HG03159 (cell line): ENCODE results near the gene S100PBP.

ENCODE experiments used
- ATAC-seq: cut with Tn5 transposase; IDR thresholded peaks from one replicate; pipeline ENCODE4 v1.9.1; 2021; ENCODE audit warnings: mild to moderate bottlenecking, moderate library complexity; ENCODE audit not compliant: unreplicated experiment

Gene S100PBP

DNA sequence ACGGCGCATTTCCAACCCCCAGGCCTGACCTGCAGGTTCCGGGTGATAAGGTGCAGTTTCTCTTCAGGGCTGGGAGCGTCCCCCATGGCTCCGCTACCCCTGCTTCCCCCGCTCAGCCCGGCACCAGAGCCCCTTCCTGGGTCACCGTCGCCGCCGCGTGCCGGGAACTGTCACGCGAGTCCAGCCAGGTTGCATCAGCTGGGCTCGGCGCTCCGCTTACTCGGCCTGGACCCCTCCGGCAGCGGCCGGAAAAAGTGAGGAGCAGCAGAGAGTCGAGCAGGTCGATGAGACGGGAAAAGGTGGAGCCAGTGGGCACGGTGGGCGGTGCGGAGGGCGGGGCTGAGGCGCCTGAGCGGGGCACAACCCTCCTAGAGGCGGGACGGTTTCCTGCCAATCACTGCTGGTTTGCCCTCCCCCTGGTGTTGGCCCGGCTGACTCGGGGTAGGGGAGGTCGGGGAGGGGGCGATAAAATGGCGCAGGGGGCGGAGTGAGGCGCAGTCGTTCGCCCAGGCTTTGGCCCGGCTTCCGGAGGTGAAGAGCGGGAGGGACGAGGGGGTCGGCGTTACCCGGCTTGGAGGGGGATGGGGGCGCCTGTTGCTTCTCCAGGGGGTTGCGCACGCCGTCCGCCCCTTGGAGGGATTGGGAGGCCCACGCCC, at the start of gene S100PBP, which contains the start of gene YARS1:
Gene S100PBP, plus strand, starts transcription at position 495 of the 656 bp plus-strand sequence. CDS start 8,447 bp downstream, outside the sequence.
Gene YARS1, minus strand, starts transcription at position 200 of the 656 bp plus-strand sequence. Its CDS starts 114 bp downstream, at position 86.
- ATAC-seq, result peak; percentile 81

GRCh38 chr1:32768110-32768850, 49.2 kb upstream of the S100PBP start:
- no peak for ATAC-seq

DNA sequence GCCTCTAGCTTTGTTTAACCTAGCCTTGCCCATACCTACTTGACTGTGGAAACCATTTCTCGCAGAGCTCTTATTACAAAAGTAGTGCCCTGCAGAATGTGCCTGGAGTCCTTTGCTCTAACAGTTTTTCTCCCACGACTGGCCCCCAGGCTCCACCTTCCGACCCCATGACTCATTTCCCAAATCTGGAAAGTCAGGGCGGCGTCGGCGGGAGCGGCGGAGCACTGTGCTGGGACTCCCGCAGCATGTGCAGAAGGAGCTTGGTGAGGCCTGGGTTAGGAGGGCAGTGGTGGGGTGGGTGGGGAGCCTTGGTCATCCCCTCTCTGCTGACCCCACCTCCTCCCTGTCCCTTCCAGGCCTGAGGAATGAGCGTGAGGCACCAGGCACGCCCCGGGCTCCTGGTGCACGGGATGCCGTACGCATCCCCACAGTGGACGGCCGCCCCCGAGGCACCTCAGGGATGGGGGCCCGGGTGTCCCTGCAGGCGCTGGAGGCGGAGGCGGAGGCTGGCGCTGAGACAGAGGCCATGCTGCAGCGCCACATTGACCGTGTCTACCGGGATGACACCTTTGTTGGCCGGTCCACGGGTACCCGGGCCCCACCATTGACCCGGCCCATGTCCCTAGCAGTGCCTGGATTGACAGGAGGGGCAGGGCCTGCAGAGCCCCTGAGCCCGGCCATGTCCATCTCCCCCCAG, 47.8 kb upstream of the S100PBP start:
- ATAC-seq, result no peak

DNA sequence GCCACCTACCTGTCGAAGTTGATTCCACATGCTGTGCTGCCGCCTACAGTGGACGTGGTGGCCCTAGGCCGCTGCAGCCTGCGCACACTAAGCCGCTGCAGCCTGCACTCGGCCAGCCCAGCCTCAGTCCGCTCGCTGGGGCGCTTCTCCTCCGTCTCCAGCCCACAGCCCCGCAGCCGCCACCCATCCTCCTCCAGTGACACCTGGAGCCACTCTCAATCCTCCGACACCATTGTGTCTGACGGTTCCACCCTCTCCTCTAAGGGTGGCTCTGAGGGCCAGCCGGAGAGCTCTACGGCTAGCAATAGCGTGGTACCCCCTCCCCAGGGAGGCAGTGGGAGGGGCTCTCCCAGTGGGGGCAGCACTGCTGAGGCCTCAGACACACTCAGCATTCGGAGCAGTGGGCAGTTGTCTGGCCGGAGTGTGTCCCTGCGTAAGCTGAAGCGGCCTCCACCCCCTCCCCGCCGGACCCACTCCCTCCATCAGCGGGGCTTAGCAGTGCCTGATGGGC, 47.2 kb upstream of the S100PBP start:
- ATAC-seq, result no peak

DNA sequence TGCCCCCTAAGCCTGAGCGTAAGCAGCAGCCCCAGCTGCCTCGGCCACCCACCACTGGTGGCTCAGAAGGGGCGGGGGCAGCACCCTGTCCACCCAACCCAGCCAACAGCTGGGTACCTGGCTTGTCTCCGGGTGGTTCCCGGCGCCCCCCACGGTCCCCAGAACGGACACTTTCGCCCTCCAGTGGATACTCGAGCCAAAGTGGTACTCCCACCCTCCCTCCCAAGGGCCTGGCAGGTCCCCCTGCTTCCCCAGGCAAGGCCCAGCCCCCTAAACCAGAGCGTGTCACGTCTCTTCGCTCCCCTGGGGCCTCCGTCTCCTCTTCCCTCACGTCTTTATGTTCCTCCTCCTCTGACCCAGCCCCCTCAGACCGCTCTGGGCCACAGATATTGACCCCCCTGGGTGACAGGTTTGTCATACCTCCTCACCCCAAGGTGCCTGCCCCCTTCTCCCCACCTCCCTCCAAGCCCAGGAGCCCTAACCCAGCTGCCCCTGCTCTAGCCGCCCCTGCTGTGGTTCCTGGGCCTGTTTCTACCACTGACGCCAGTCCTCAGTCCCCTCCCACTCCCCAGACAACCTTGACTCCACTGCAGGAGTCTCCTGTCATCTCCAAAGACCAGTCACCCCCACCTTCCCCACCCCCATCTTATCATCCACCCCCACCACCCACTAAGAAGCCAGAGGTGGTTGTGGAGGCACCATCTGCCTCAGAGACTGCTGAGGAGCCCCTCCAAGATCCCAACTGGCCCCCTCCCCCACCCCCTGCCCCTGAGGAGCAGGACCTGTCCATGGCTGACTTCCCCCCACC, 46.5 kb upstream of the S100PBP start:
- no peak for ATAC-seq

- no peak for ATAC-seq
Observed at GRCh38 chr1:32771561-32772280, 45.7 kb upstream of the S100PBP start.

DNA sequence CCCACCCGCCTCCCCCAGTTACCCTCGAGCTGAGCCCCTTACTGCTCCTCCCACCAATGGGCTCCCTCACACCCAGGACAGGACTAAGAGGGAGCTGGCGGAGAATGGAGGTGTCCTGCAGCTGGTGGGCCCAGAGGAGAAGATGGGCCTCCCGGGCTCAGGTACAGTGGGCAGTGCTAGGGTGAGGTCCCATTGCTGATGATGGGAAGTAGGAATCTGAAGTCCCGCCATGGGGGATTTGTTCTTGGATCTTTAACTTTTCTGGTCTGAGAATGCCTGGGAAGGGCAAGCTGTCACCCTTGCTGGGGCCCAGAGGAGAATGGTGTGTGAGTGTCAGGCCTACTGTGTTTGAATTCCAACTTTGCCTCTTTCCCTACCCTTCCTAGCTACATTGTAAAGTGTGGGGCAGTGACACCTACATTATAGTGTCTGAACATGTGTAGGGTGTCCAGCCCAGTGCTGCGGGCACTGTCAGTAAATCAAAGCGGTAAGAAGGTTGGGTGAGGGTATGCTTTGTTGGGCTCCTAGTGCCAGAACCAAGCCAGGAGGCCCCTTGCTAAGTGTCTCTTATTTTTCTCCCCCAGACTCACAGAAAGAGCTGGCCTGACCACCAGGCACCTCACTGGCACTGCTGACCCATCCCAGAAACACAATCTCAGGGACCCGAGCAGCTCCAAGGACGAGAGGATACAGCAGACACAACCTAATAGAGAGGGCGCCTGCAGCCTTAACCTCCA, 45.0 kb upstream of the S100PBP start:
- no peak for ATAC-seq

DNA sequence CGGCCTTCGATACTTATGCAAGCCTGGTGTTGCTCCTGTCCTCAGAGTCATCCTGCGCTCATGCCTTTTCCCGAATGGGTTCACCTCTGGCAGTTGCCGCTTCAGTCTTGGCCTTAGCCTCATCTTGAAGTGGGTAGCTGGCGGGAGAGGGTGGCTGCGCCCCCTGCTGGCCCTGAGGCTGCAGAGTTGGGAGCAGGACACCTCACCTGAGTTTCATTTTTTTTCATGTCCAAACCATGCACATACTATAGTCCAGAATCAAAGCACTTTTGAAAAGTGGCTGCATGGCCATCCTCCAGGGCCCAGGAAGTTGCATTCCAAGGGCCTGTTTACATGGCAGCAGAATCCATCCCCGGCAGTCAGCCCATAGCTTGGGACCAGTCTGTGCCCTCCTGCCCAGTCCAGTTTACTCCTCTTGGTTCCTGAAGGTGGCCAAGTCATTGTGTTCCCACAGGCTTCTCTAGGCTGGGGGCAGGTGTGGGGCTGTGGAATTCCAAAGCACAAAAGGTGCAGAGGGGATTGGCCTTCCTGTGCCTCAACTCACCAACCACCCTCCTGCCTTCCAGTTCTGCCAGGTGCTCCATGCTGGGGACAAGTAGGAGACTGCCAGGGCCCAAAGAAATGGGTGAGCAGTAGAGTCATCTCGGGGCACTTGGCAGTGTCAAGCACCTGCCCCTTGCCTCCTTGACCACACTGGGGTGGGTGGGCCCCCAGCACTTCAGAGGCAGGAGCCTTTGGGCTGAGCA, 44.3 kb upstream of the S100PBP start:
- ATAC-seq, result no peak

DNA sequence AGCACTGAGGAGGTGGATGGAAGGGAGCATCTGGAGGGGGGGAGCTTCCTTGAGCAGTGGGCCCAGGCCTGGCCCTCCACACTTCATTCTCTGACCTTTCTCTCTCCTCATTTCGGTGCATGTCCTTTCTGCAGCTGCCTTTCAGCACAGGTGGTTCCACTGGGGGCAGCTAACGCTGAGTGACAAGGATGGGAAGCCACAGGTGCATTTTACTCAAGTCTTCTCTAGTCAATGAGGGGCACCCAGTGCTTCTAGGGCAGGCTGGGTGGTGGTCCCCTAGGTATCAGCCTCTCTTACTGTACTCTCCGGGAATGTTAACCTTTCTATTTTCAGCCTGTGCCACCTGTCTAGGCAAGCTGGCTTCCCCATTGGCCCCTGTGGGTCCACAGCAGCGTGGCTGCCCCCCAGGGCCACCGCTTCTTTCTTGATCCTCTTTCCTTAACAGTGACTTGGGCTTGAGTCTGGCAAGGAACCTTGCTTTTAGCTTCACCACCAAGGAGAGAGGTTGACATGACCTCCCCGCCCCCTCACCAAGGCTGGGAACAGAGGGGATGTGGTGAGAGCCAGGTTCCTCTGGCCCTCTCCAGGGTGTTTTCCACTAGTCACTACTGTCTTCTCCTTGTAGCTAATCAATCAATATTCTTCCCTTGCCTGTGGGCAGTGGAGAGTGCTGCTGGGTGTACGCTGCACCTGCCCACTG, 43.5 kb upstream of the S100PBP start:
- ATAC-seq, result no peak

- ATAC-seq, result no peak
Observed at GRCh38 chr1:32774464-32774808, 43.0 kb upstream of the S100PBP start.

DNA sequence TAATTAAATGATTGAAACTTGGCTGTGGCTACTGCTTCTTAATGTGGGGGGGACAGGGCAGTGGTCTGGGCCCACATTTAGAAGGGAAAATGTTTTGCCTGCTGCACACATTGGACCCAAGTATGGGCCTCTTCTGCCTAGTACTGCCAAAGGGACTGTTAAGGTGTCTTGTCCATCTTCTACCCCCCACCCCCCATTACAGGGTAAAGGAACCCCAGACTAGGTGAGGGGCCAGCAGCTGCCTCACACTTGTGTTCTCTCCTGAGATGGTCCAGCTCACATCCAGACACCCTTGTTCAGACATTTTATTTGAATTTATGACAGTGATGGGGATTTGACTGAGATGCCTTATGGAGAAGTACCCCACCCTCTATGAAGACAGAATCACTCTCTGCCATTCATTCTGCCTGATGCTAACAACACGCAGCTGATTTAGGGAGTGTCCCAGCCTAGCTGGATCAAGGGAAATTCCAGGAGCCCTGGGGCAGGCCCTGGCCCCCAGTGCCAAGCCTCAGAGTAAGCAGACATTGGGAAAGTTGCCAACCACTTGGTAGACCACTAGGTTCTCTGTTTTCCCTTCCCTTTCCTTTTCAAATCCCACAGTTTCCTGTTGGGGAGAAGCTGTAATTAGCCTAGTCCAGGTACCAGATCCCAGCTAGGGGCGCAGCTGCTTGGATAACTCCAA, 42.4 kb upstream of the S100PBP start:
- ATAC-seq, result no peak

GRCh38 chr1:32775640-32776337, 41.7 kb upstream of the S100PBP start:
- ATAC-seq, result no peak

DNA sequence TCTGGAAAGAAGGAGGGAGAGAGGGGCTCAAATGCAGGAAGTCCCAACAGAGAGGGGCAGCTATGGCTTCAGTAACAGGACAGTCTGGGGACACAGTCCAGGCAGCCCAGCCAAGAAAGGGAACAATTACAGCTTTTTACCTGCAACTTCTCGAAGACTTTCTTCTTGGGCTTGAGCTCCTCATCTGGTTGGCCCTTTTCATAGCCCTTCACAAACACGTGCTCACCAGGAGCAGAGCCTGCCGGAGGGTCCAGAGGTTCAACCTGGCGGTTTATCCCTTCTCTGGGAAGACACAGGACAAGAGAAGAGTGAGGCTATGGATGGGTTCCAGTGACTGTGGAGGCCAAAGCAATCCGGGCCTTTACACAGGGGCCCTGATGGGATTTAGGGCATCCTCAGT, 38.2 kb upstream of the S100PBP start:
- no peak for ATAC-seq

DNA sequence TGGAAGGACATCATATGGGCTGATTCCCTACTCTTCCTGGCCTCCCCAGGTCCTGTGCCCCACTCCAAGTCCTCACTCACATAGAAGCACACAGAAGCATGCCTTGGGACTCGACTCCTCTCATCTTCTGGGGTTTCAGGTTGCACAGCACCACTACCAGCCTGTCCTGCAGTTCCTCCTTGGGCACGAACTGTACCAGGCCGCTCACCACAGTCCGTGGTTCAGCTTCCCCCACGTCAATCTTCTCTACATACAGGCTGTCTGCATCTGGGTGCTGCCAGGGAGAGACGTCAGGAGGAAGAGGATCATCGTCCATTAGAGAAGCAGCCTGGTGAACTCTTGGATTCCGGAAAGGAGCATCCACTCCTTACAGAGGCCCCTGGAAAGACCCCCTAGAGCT, 37.4 kb upstream of the S100PBP start:
- no peak for ATAC-seq

GRCh38 chr1:32780628-32781234, 36.7 kb upstream of the S100PBP start:
- no peak for ATAC-seq

DNA sequence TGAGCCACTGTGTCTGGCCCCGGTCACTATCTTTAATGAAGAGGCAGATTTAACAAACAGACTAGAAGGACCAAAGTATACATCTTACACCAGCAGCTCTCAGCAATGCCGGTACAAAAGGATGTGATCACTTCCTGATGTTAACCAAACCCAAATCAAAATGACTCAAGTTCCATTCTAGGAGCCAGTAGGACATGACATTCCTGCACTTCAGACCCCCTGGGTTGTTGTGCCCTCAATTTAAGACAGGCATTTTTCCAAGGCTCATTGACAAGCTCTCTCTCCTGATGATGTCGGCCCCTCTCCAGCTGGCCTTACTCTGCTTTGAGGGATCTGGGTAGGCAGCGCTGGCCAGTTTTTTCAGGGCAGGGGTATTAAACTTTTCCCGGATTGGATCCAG, 35.4 kb upstream of the S100PBP start:
- ATAC-seq, result no peak

DNA sequence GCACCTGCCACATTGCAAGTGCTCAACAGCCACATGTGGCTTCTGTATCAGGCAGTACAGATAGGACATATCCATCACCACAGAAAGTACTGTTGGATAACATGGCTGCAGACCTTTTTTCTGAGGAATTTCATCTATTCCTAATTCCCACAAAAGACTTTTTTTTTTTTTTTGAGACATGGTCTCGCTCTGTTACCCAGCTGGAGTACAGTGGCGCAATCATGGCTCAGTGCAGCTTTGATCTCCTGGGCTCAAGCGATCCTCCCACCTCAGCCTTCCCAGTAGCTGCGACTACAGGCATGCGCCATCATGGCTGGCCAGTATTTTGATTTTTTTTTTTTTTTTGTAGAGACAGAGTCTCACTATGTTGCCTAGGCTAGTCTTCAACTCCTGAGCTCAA, 33.6 kb upstream of the S100PBP start:
- no peak for ATAC-seq
